ENCODE results near the gene RHOJ.

- TF ChIP-seq CTCF (IDR thresholded peaks at IDR 0.05) (no peak), POLR2A (IDR thresholded peaks at IDR 0.05) (no peak)
Observed at GRCh38 chr14:63223596-63223995, 19.4 kb downstream of the RHOJ start.
